Activated CD8-positive, alpha-beta memory T cell treated with anti-CD3 and anti-CD28 coated beads for 48 hours (primary cell): ENCODE results near the gene ARHGAP15.

Experiments used
- DNase-seq, 3 experiments: peaks; one replicate each; pipeline ENCODE4 v3.0.0-alpha.2; 2020; ENCODE audit warnings: low read depth in 2 of 3, low spot score in 2 of 3

Gene ARHGAP15

DNA sequence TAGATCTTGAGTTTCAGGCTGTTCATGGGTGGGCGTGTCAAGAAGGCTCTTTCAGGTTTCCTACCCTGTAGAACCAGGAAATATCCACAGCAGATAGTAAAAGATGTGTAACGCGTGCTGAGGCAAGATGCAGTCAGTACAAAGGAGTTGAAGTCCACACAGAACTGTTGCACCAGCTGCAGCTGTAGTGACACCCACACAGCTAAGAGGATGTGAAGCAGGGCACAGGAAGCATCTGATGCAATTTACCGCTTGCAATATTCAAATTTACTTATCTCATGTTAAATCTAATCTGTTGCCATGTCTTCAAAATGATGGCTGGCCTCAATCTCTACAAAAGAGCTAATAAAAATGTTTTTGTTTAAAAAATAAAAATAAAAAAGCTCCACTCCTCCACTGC is 132.8 kb downstream of the ARHGAP15 start:
- no peak for DNase-seq

DNA sequence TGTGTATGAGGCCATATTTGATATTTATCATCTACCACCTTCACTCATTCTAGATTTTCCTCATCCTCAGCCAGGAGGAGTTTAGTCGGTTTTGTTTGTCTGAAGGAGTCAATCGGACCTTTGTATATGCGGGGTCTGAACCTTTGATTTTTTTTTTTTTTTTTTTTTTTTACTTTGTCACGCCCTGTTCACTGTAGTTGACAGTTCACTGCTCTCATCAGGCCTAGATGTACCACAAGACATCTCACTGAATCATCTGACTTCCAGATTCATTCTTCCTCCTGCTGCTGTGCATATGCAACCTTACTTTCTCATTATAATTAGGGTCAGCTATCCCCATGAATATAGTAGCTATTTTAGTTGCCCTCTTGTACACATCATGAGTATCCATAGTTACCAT is 133.2 kb downstream of the ARHGAP15 start:
- DNase-seq = no peak

DNA sequence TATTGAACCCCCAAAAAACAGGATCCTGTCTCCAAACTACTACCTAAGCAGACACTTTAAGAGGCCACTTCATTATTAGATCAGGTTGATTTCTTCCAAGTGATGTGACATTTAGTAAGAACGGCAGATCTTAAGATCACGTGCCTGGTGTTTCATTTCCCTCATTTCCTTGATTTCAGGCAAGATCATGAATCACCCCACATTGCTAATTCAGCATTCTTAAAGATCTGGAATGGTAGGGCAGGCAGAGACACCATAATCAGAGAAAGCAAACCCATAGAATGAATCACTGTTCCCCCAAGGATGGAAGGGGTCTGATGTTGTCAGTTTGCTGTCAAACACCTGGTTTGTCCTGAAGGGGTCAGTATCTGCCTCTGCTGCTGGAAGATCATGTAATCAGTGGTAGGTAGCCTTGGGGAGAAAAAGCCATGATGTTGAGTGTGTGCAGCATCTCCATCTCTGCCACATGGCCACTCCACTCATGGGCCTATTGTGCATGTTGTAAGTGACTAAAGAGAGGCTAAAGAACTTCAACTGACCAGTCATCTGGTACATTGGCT is 133.9 kb downstream of the ARHGAP15 start:
- DNase-seq = no peak

DNA sequence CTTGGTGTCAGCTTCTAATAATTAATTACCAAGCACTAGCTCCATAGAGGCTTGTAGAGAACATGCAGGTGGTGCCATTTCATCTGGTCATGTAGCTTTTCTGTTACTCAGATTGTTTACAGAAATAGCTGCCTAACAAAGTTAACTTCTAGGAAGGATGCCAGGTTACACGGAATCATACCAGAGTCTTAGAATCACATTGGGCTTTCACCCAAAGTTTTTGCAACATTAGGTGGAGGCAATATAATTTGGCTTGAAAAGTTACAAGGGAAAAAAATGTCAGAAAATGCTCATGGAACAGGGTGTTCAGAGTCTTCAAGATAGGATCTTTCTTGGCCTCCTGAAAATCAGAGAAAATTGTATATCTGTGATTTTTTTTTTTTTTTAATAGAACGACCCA is 135.6 kb downstream of the ARHGAP15 start:
- DNase-seq = no peak

DNA sequence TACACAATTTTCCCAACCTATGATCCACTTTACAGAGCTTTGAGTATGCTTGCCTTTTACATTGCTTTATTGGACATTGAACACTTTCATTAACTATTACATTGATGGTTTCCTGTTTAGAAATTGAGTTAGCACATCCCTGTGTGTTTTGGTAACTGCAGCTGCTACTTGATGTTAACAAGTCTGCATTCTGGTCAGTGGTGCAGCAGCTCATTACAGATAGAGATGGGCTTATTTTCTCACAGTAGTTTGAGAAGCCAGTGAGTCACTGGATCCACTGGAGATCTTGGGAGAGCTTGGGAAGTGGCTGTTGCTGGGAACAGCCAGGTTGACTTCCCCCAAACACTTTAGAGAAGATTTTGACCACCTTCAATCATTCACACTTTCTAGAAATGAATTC is 150.5 kb downstream of the ARHGAP15 start:
- no peak for DNase-seq

DNA sequence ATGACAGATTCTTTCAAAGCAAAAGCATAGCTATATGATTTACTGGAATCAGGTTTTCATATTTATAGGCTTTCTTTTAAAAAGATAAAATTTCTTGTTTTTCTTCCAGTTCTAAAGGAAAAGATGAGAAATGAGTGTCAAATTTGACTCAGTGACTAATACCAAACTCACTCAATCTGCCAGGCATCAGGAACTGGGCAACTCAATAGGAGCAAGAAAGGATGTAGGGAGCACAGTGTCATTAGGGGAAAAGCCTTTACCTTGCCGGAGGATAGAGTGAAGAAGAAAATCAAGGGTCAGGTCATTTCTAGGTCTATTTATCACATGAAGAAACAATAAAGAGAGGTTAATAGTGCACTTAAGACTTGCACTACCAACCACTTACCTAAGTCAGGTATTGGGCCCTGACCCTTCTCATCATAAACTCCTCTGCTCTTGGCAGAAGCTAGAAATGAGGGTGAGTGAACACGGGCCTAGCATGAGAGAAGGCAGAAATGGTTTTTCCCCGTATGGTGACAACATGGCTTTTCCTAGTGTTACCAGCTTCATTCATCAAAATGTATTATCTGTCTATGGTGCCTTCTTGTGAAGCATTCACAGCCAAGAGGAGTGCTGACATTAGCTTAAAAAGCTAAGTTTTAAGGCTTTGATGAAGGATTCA is 151.0 kb downstream of the ARHGAP15 start:
- DNase-seq = no peak

DNA sequence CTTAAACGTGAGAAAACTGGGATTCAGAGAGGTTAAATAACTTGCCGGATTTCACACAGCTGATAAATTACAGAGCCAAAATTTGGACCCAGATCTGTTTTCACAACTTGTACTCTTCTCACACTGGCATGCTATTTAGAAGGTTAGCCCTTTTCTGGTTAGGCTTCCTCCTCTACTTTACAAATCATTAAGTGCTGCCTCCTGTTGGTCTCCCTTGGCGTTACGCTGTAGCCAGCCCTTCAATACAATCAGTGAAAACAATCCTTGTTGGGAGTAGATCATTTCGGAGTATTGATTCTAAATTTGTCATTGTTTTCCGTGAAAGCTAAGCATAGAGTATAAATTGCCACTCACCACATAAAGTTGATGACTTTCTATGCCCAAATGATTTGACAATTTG is 153.5 kb downstream of the ARHGAP15 start:
- no peak for DNase-seq

DNA sequence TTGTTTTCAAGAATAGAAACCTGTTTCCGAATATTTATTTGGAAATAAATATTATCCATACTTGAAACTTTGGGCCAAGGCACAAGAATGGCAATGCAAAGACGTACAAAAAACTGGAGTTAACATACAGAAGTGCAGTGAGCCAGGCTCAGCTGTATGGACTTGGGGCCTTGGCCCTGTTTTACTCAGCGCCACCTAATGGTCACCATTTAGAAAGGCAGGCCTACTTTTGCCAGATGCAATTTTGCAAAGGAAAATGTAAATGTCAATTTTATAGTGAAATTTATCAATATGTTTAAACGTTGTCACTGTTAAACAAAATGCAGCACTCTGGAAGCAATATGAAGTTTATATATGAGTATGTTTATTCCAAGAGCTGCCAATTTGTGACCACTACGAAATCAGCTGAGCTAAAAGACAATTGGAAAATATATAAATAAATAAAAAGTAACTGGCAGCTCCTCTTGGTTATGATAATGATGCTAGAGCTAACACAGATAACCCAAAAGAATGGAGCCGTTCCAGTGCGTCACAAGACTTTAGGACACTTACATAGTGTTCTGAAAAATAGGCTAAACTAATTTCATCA is 155.0 kb downstream of the ARHGAP15 start:
- DNase-seq = no peak

DNA sequence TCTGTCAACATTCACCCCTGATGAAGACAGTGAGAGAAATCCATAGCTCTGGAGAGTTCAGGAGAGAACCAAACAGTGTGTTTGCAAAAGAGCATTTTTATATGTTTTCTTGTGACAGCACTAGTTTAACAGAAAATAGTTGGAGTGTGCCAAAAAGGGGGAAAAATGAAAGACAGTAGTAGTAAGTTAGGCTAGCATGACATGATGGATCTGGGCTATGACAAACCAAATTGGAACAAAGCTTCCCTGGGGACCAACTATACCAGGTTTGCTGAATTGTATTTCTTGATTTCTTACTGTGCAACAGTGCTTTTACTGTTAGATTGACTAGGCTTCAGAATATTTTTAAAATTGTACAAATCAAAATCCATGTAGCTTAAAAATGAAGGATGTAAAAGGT is 159.8 kb downstream of the ARHGAP15 start:
- no peak for DNase-seq

DNA sequence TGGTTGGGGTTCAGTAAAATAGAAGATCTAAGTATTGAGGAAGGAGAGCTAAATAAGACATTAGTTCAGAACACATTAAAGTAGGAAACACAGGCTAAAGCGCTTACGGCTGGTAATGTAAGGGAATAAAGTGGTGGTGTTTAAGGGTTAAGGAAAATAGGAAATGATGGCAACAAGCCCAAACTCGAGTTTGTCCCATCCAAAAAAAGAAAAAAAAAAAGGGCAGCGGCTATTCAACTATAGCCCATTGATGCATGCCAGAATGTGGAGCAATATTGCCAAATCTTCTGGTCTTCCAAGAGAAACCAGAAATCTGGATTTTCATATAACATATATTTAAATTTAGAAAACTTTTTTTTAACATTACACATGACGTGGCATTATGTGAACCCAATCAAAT is 161.0 kb downstream of the ARHGAP15 start:
- DNase-seq = no peak

DNA sequence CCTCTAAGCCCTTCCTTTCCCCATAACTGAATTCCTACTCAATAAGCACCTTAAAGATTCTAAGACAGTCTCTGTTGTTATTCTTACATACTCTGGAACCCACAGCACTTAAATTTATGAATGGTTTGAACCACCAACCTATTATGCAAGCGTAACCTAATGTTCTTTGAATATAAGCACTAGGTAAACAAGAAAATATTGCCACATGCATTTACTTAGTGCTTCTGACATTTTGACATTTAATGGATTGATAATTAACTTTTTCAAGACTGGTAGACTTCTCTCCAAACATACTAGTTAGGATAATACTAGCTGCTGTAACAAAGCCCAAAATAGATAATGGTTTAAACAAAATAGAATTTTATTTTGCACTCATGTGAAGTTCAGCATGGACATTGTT is 164.8 kb downstream of the ARHGAP15 start:
- DNase-seq = no peak

DNA sequence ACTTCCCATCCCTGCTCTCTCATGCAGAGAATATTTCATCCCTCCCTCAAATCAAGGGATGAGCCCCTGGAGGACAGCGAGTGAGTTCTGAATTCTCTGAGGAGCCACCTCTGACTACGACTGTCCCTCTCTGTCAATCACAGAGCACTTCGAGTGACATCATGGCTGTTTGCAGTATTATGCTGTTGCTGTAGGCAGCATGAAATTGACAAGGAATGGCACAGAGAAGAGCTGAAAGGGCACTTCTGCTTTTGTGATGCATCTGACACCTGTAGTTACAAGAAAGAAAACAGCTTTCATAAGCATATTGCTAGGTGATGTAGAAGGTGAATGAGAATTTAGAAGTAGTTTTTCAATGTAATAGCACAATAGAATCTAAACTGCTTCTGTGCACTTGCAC is 166.9 kb downstream of the ARHGAP15 start:
- DNase-seq = no peak

DNA sequence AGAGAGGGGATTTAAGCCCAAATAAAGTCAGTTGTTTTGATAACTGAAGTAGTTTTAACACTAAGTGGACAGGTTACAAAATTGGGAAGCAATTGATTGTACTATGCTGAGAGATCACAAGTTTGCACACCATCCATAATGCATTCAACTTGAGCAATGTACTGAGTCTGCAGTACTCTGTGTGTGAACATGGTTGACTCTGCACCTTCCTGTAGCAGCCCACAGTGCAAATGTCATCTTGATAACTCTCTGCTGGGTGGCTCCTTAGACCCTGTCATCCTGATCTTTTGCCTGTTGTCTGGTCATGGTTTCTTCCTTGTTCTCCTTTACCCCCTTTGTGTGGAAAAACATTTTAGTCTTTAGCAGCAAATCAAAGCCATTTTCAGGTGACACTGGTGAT is 168.0 kb downstream of the ARHGAP15 start:
- no peak for DNase-seq

DNA sequence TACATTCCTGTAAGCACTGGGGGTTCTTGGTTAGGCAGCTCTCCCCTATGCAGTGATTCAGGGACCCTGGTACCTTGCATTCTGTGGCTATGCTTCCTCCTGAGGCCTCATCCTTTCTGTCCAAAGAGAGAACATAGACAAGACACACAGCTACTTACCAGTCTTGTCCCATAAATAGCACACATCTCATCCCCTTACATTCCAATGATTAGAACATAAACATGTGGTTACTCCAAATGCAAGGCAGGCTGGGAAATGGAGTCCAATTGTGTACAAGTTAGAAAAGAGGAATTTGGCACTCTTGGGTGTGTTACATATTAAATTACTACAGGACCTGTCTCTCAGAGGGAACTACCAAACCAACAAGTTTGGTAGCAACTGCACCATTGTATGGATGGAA is 171.3 kb downstream of the ARHGAP15 start:
- no peak for DNase-seq

DNA sequence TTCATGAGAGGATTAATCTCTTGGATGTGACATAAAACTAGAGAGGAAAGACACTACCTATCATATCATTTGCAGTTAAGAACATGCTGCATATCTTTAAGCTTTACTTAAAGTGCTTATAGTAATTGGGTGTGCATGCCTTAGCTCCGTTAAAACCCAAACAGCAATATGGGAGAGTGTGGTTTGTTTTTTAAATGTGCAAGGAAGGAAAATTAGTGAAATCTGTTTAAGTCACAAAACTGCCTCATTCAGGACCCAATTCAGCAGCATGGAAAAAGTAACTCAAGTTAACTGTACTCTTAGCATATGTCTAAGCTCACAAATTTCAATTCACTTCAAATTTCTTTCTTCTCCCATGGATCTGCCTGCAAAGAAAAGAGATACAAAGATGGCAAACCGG is 182.2 kb downstream of the ARHGAP15 start:
- DNase-seq = no peak

DNA sequence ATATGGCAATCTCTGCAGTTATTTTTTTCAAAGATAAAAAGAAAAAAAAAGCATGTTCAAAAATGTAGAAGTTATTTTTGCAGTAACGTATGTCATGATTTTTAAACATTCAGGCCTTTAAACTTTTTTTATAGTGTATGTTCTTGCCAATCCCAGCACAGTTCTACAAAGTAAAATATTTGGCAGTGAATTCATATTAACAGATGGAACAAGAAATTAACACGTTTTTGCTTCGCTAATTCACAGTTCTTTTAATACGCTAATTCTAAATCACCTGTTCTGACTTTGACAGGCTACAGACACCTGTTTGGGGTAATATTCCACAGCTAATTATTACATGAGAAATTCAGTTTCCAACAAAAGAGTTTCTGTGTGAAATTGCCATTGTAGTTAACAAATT is 183.2 kb downstream of the ARHGAP15 start:
- DNase-seq = no peak

DNA sequence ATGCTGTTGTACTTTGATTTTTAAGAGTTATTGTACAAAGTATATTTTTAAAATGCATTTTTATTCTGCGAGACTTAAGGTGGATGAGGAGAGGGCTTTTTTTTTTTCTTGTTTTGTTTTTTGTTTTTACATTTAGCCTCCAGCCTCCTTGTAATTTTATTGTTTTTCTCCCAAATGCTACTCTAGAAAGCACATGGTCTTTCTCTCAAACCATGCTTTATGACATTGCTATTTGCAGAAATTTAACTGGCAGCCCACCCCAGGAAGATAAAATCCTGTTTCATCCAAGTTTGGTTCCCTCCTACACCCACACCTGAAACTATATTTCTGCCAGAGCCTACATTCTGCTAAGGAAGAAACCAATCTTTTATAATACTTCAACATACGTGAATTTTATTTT is 184.6 kb downstream of the ARHGAP15 start:
- no peak for DNase-seq

DNA sequence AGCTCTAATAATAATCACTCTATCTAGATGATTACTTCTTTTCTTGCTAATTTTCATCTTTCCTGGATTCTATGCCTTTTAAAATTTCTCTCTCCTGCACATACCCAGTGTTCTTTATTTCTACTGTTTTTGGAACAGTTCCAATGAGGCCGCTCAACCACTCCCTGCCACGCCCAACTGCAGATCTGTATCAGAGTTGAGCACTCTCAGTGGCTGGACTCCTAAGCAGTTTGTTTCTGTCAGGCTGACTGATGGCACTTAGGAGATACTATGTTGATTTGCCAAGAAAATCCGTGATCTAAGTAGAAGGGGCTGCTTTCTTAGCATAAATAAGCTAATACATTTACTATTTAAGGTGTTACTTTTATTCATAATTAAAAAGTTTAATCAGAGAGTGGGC is 192.8 kb downstream of the ARHGAP15 start:
- DNase-seq = no peak

DNA sequence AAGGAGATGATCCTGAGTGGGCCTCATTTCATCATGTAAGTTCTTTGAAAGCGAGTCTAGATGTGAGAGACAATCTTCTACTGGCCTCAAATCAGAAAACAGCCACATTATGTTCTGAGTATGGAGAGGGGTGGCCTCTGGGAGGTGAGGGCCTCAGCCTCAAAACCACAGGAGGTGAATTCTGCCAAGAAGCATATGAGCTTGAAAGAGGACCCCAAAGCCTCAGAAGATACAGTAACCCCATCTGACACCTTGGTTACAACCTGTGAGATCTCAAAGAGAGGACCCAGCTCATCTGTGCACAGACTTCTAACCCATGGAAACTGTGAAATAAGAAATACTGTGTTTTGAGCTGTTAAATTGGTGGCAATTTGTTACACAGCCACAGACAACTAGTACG is 200.1 kb downstream of the ARHGAP15 start:
- DNase-seq = no peak

DNA sequence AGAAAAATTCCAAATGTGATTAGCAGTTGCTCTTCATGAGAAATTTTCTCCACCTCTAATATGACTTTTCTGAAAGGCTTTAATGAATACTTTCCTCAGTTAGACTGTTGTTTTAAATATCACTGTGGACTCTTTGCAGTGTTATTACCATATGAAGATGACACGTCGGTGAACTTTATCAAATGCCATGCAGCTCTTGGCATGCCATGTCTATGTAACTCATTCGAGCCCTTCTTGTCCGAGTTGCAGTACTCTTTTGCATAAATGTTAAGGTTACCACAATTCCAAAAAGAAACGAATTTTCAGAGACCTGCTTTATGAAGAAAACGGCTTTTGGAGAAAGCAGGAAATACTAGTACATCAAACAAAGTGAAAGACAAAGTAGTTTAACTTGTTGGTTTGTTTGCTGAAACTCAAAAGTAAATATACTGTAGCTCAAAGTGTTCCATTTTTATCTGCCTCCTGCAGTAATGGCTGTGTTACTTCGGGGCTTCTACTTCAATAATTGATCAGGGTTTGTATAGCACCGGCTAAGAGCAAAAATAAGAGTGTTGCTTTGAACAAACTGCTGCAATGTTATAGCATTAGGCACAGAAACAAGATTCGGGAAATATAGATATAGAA is 204.1 kb downstream of the ARHGAP15 start:
- DNase-seq = no peak

DNA sequence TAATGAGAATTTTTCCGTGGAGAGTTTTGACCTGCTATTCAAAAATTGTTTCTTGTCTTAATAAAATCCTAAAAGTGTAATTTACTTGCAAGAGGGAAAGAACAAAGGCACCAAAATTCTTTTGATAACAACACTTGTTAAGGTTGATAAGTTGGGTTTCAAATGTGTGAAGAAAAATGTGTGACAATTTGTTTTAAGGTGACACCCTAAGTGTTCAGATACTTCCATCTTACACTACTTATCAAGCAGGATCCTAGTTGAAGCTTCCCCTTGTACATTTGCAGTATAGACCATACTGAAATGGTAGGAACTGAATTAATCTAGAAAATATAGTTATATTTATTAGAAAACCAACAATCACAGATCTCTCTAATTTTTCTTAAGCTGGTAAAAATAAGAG is 204.6 kb downstream of the ARHGAP15 start:
- DNase-seq = no peak

DNA sequence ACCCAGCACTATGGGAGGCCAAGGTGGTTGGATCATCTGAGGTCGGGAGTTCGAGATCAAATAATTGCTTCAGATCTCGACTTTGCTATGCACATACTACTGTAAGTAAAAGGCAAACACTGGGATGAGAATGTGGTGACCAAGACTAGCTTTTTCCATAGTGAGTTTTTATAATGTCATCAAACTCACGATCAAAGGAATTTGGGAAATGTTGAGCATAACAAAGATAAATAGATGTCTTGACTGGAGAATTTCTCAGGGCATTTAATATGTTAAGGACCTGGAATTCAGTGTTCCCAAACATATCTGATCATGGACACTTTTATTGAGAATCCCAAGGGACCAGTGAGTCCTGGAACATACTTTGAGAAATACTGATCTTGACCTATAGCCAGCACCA is 205.6 kb downstream of the ARHGAP15 start:
- no peak for DNase-seq
